Upper lobe of right lung (tissue), 1 donor: ENCODE data around the gene TUB. TPM values are rescaled to one million over a fixed set of nuclear protein-coding genes. Genes with fewer than 3 reads are reported as not detected.

Experiments used
- ATAC-seq: fragments of 200-7000 bp; cut with Tn5 transposase; one replicate; pipeline ENCODE4 v1.9.1; 2020; ENCODE audit warnings: mild to moderate bottlenecking, moderate library complexity
- DNase-seq: peaks from one replicate; pipeline ENCODE4 v3.0.0-alpha.2; 2020
- H3K27ac ChIP-seq: fragments of 200-600 bp; one replicate; pipeline ENCODE4 v1.8.0; 2022
- H3K27me3 ChIP-seq: fragments of 200-600 bp; one replicate; pipeline ENCODE4 v1.8.0; 2022; ENCODE audit warnings: mild to moderate bottlenecking
- H3K36me3 ChIP-seq: fragments of 200-600 bp; one replicate; pipeline ENCODE4 v1.8.0; 2022
- H3K4me1 ChIP-seq: fragments of 200-600 bp; one replicate; pipeline ENCODE4 v1.8.0; 2022
- H3K4me3 ChIP-seq: fragments of 200-600 bp; one replicate; pipeline ENCODE4 v1.8.0; 2022; ENCODE audit warnings: mild to moderate bottlenecking
- H3K9me3 ChIP-seq: fragments of 200-600 bp; one replicate; pipeline ENCODE4 v1.8.0; 2022
- CTCF ChIP-seq: fragments of 200-600 bp; IDR thresholded peaks from one replicate; pipeline ENCODE4 v1.8.0; 2022; ENCODE audit warnings: antibody characterized with exemption
- intact Hi-C: fragments of 100-400 bp; cut with DNase I; formaldehyde crosslinking; loops from one replicate; pipeline ENCODE4 v1.11.0; 2022
- total RNA-seq: library from RNA; stranded (reverse); fragmentation: NEBNext Ultra II Directional; extraction: Animal tissue kit (Norgen Biotek cat#: 25700); gene quantifications from one replicate; pipeline ENCODE4 v1.2.1, GENCODE V29; 2021
- donor health status: DM: no; HTN: yes; CAD: no; lungs with severe emphysema.

Gene TUB
- total RNA-seq, 1 donor from 2014 or later = 3.6 TPM

DNA sequence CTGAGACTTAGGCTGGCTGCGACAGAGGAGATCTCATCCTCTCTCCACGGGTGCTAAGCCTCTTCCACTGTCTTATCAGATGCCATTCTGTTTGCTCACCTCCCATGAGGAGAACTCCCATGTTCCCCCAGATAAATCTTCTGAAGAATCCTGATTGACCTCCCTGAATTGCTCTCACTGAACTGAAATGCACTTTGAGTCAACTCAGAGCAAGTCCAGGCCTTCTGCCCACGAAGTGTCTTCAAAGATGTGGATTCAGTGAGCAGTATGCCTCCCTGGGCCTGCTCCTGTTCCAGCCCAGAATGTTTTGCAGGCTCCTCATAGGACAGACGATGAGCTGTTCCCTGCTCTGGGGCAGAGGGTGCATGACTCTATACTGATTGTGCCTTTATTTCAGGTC is 17.4 kb downstream of the TUB start:
- Histone ChIP-seq H3K36me3 (no peaks in the 10 kb centered on the region), H3K27me3 (no peaks in the 10 kb centered on the region), H3K27ac (no peak overlapping the region), H3K4me1 (no peaks in the 10 kb centered on the region), H3K4me3 (no peak overlapping the region), H3K9me3 (no peaks in the 10 kb centered on the region)
- intact Hi-C loops = loop anchor here (10.0 kb wide), 1 partner anchor 64 kb away; no protein-coding TSS in a partner anchor
- DNase-seq = no peak
- no peak for TF ChIP-seq CTCF
- ATAC-seq = no peak

DNA sequence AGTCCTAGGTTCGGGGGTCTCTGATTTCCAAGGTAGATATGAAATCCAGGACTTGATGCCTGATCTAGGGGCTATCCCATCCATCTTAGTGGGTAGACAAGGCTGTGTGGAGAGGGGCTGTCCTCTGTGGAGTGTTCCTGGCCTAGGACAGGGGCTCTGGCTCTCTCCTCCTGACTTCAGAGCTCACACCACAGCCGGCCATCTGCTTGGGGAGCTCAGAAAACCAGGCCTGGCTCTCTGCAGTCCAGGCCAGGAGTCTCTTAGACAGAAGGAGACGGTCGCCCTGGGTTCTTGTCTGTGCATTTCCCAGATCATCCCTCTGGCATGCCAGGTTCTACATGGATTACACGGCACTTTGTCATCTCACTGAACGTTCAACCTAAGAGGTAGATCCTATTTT is 17.9 kb downstream of the TUB start:
- Histone ChIP-seq H3K4me3 (no peak overlapping the region), H3K4me1 (no peaks in the 10 kb centered on the region), H3K36me3 (no peaks in the 10 kb centered on the region), H3K27ac (no peak overlapping the region), H3K9me3 (no peaks in the 10 kb centered on the region), H3K27me3 (no peaks in the 10 kb centered on the region)
- DNase-seq (no peak), ATAC-seq (no peak)
- TF ChIP-seq CTCF = no peak
- intact Hi-C loops = loop anchor here (10.0 kb wide), 1 partner anchor 64 kb away; no protein-coding TSS in a partner anchor

GRCh38 chr11:8099291-8099899 is 18.4 kb downstream of the TUB start:
- intact Hi-C loops = loop anchor here (10.0 kb wide), 1 partner anchor 65 kb away; no protein-coding TSS in a partner anchor
- DNase-seq (no peak), ATAC-seq (peak; percentile 67)
- peak; percentile 85 for TF ChIP-seq CTCF
- no peak overlapping the region for H3K4me3 ChIP-seq
- H3K9me3 ChIP-seq = no peaks in the 10 kb centered on the region
- H3K27me3 ChIP-seq = no peaks in the 10 kb centered on the region
- H3K27ac ChIP-seq = no peak overlapping the region
- no peaks in the 10 kb centered on the region for H3K4me1 ChIP-seq
- no peaks in the 10 kb centered on the region for H3K36me3 ChIP-seq

- Histone ChIP-seq H3K4me3 (no peak overlapping the region), H3K9me3 (no peaks in the 10 kb centered on the region), H3K27ac (no peak overlapping the region), H3K36me3 (no peaks in the 10 kb centered on the region), H3K27me3 (no peaks in the 10 kb centered on the region), H3K4me1 (no peaks in the 10 kb centered on the region)
- ATAC-seq (no peak), DNase-seq (no peak)
- intact Hi-C loops = loop anchor here (2.0 to 10.0 kb wide), 2 partner anchors 93 to 205 kb away; no protein-coding TSS in a partner anchor
- TF ChIP-seq CTCF = no peak
These were observed 19.1 kb downstream of the TUB start for GRCh38 chr11:8100158-8100557.

GRCh38 chr11:8100605-8101004 is 19.6 kb downstream of the TUB start:
- ATAC-seq (no peak), DNase-seq (no peak)
- no peak for TF ChIP-seq CTCF
- Histone ChIP-seq H3K27me3 (no peaks in the 10 kb centered on the region), H3K36me3 (no peaks in the 10 kb centered on the region), H3K4me1 (no peaks in the 10 kb centered on the region), H3K9me3 (no peaks in the 10 kb centered on the region), H3K4me3 (no peak overlapping the region), H3K27ac (no peak overlapping the region)
- intact Hi-C loops = loop anchor here (2.0 to 10.0 kb wide), 2 partner anchors 94 to 206 kb away; no protein-coding TSS in a partner anchor
